Caco-2 (cell line): ENCODE data around the gene PRPH2. TPM values are rescaled to one million over a fixed set of nuclear protein-coding genes. Genes with fewer than 3 reads are reported as not detected.

ENCODE experiments used
- BruUV-seq: library from RNA; stranded (reverse); fragments of 400-500 nt; replicated peaks from 2 replicates; lab custom pipeline; 2021; lab: Mats Ljungman, UMichigan
- CTCF ChIA-PET: fragments of 300-600 bp; sonication (Branson Sonifier 250); formaldehyde crosslinking; loops from one replicate; lab custom pipeline; 2022; ENCODE audit warnings: antibody characterized with exemption; lab: Charles Lee
- POLR2A ChIA-PET: fragments of 300-600 bp; sonication (Branson Sonifier 250); formaldehyde crosslinking; loops from one replicate; lab custom pipeline; 2022; ENCODE audit warnings: antibody characterized with exemption; lab: Charles Lee
- DNase-seq, 2 experiments: peaks; one replicate each; pipeline versions ENCODE4 v3.0.0 to v3.0.0-alpha.2; 2020 to 2022
- H3K27me3 ChIP-seq: replicated peaks from 2 replicates; pipeline ENCODE4 v1.6.0; 2011; ENCODE audit warnings: low read length; ENCODE audit not compliant: control insufficient read depth, insufficient read depth
- H3K36me3 ChIP-seq: 2 replicates; pipeline ENCODE4 v1.5.1; 2011; ENCODE audit warnings: low read length; ENCODE audit not compliant: control insufficient read depth, insufficient read depth
- H3K4me1 ChIP-seq: fragments of 250-450 bp; sonication (Bioruptor Pico); 2 replicates; pipeline ENCODE4 v1.5.1; 2020; ENCODE audit warnings: mild to moderate bottlenecking
- H3K4me3 ChIP-seq: 2 replicates; pipeline ENCODE4 v1.5.1; 2011; ENCODE audit warnings: low read depth, mild to moderate bottlenecking, control low read depth, low read length
- H3K9me3 ChIP-seq: fragments of 250-450 bp; sonication (Bioruptor Pico); 2 replicates; pipeline ENCODE4 v1.5.1; 2020; ENCODE audit warnings: mild to moderate bottlenecking, moderate library complexity
- H3K27ac Mint-ChIP-seq: one replicate; pipeline ENCODE4 v1.8.0; 2022; ENCODE audit warnings: mixed read lengths; ENCODE audit not compliant: unreplicated experiment
- H3K27me3 Mint-ChIP-seq: one replicate; pipeline ENCODE4 v1.8.0; 2022; ENCODE audit warnings: mixed read lengths; ENCODE audit not compliant: insufficient read depth, unreplicated experiment
- H3K36me3 Mint-ChIP-seq: one replicate; pipeline ENCODE4 v1.8.0; 2022; ENCODE audit warnings: mild to moderate bottlenecking, mixed read lengths; ENCODE audit not compliant: insufficient read depth, unreplicated experiment
- H3K4me1 Mint-ChIP-seq: one replicate; pipeline ENCODE4 v1.8.0; 2022; ENCODE audit warnings: low read depth, mixed read lengths; ENCODE audit not compliant: unreplicated experiment
- H3K4me3 Mint-ChIP-seq: one replicate; pipeline ENCODE4 v1.8.0; 2022; ENCODE audit warnings: mild to moderate bottlenecking, moderate library complexity, mixed read lengths; ENCODE audit not compliant: unreplicated experiment
- H3K9me3 Mint-ChIP-seq: one replicate; pipeline ENCODE4 v1.8.0; 2022; ENCODE audit warnings: mixed read lengths; ENCODE audit not compliant: unreplicated experiment
- intact Hi-C: fragments of 100-400 bp; cut with micrococcal nuclease; formaldehyde crosslinking; loops from one replicate; pipeline ENCODE4 v1.10.0; 2022; ENCODE audit not compliant: unreplicated experiment
- total RNA-seq: library from RNA; stranded (reverse); gene quantifications from 2 replicates; pipeline ENCODE4 v1.2.3, GENCODE V29; 2022
- TF ChIP-seq, protein P1 (sequence below), 2 experiments: fragments of 200-600 bp in 1 of 2; IDR thresholded peaks; 1 replicate in 1 of 2; 2 replicates in 1 of 2; pipeline versions ENCODE4 v1.5.1 to v1.8.0; 2011 to 2022; ENCODE audit warnings: antibody characterized with exemption in 1 of 2, control low read depth in 1 of 2, inconsistent platforms in 1 of 2, low read depth in 1 of 2, low read length in 1 of 2, mild to moderate bottlenecking in 1 of 2, moderate library complexity in 1 of 2; ENCODE audit not compliant: insufficient read depth in 1 of 2, severe bottlenecking in 1 of 2, unreplicated experiment in 1 of 2

PRPH2 gene
- total RNA-seq, 1 experiment from 2014 or later = not detected

DNA sequence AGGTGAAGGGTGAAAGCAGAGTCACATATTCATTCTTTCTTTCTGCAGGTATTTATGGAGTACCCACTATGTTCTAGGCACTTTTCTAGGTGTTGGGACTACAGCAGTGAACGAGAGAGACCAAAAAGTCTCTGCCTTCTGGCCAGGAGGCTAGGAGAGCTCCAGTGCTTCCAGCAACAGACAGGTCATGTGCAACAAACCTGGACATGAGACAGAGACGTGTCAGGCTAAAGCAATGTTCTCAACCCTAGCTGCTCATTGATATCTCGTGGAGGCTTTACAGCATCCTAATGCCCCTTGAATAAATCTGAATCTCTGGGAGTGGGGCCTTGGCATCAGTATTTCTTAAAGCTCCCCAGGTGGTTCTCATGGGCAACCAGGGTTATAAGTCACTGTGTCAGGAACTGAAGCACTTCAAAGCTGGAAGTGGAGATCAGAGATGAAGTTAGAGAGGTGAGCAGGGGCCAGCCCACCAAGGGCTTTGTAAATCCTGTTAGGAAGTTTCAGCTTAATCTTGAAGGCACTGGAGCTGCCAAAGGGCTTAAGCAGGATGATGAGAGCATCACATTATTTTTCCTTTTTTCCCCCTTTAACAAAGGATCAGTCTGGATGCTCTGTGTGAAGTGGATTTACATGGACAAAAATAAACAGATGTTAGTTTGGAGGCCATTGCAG lies 36.5 kb upstream of the PRPH2 start:
- H3K36me3 Mint-ChIP-seq = no peaks in the 10 kb centered on the region
- H3K4me3 Mint-ChIP-seq = no peak overlapping the region
- ChIA-PET CTCF (no interaction called here), POLR2A (no interaction called here)
- H3K36me3 ChIP-seq = no peaks in the 10 kb centered on the region
- H3K9me3 Mint-ChIP-seq = no peaks in the 10 kb centered on the region
- H3K27me3 Mint-ChIP-seq = no peaks in the 10 kb centered on the region
- H3K4me1 ChIP-seq = peaks cover 15% of the 10 kb centered on the region
- TF ChIP-seq, protein P1, sequence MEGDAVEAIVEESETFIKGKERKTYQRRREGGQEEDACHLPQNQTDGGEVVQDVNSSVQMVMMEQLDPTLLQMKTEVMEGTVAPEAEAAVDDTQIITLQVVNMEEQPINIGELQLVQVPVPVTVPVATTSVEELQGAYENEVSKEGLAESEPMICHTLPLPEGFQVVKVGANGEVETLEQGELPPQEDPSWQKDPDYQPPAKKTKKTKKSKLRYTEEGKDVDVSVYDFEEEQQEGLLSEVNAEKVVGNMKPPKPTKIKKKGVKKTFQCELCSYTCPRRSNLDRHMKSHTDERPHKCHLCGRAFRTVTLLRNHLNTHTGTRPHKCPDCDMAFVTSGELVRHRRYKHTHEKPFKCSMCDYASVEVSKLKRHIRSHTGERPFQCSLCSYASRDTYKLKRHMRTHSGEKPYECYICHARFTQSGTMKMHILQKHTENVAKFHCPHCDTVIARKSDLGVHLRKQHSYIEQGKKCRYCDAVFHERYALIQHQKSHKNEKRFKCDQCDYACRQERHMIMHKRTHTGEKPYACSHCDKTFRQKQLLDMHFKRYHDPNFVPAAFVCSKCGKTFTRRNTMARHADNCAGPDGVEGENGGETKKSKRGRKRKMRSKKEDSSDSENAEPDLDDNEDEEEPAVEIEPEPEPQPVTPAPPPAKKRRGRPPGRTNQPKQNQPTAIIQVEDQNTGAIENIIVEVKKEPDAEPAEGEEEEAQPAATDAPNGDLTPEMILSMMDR (IDR thresholded peaks at IDR 0.05; ENCODE audit: insufficient read depth in 1 of 2, low read depth in 1 of 2, low read length in 1 of 2, severe bottlenecking in 1 of 2, unreplicated experiment in 1 of 2) = no peak
- intact Hi-C loops = no loop called here
- H3K4me3 ChIP-seq = no peak overlapping the region
- no peak for DNase-seq
- no peaks in the 10 kb centered on the region for H3K9me3 ChIP-seq
- H3K27ac Mint-ChIP-seq = no peak overlapping the region
- H3K27me3 ChIP-seq = no peaks in the 10 kb centered on the region
- H3K4me1 Mint-ChIP-seq = peaks cover 6% of the 10 kb centered on the region
- BruUV-seq = no TSS peak

DNA sequence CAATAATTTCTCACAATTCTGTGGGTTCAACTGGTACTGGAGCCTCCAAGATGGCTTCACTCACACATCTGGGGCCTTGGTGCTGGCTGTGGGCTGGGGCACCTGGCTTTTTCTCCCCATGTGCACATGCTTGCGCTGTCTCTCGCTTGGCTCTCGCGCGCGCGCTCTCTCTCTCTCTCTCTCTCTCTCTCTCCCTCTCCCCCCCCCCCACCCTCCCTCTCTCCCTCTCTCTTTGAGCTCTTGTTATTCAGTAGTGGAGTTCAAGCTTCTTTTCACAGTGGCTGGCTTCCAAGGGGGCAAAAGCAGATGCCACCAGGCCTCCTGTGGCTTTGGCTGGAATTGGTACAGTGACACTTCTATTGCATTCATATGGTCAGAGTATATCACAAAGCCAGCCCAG lies 34.3 kb upstream of the PRPH2 start:
- TF ChIP-seq, protein P1 (IDR thresholded peaks at IDR 0.05; ENCODE audit: insufficient read depth in 1 of 2, low read depth in 1 of 2, low read length in 1 of 2, severe bottlenecking in 1 of 2, unreplicated experiment in 1 of 2) = no peak
- Histone ChIP-seq H3K4me1 (no peaks in the 10 kb centered on the region), H3K4me3 (no peak overlapping the region), H3K36me3 (no peaks in the 10 kb centered on the region), H3K9me3 (no peaks in the 10 kb centered on the region), H3K27me3 (no peaks in the 10 kb centered on the region)
- no peaks in the 10 kb centered on the region for H3K4me1 Mint-ChIP-seq
- no peak overlapping the region for H3K4me3 Mint-ChIP-seq
- ChIA-PET CTCF (no interaction called here), POLR2A (interaction anchor here (0.9 kb wide), 1 partner anchor 11 kb away, joined by 4 read pairs; the partner anchor contains the start of gene TBCC)
- no peak overlapping the region for H3K27ac Mint-ChIP-seq
- H3K36me3 Mint-ChIP-seq = no peaks in the 10 kb centered on the region
- H3K9me3 Mint-ChIP-seq = no peaks in the 10 kb centered on the region
- H3K27me3 Mint-ChIP-seq = no peaks in the 10 kb centered on the region
- DNase-seq = no peak
- BruUV-seq = no TSS peak
- intact Hi-C loops = no loop called here

DNA sequence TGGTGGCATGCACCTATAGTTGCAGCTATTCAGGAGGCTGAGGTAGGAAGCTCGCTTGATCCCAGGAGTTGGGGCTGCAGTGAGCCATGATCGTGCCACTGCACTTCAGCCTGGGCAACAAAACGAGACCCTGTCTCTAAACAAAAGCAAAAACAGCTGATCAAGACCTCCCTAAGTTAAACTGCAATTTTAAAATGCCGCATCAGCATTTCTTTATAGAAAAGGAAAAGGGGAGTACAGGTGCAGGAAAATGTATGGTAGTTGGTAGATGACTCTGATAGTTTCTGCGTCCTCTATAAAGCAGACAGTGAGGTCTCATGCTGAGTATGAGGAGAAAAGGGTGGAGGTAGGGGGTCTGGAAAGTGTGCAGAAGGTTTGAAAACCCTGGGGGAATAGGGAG lies 32.4 kb upstream of the PRPH2 start:
- intact Hi-C loops = no loop called here
- Mint-ChIP-seq H3K36me3 (no peaks in the 10 kb centered on the region), H3K9me3 (no peaks in the 10 kb centered on the region), H3K4me3 (no peak overlapping the region), H3K27ac (no peak overlapping the region), H3K4me1 (no peaks in the 10 kb centered on the region), H3K27me3 (no peaks in the 10 kb centered on the region)
- Histone ChIP-seq H3K4me3 (no peak overlapping the region), H3K27me3 (no peaks in the 10 kb centered on the region), H3K9me3 (no peaks in the 10 kb centered on the region), H3K36me3 (no peaks in the 10 kb centered on the region), H3K4me1 (no peaks in the 10 kb centered on the region)
- TF ChIP-seq, protein P1 (IDR thresholded peaks at IDR 0.05; ENCODE audit: insufficient read depth in 1 of 2, low read depth in 1 of 2, low read length in 1 of 2, severe bottlenecking in 1 of 2, unreplicated experiment in 1 of 2) = no peak
- DNase-seq = no peak
- CTCF ChIA-PET = no interaction called here
- BruUV-seq = no TSS peak
- POLR2A ChIA-PET = no interaction called here
